HFFc6 (cell line): ENCODE results near the gene DNAH2. TPM values are rescaled to one million over a fixed set of nuclear protein-coding genes. Genes with fewer than 3 reads are reported as not detected.

Experiments used
- DNase-seq: peaks from one replicate; pipeline ENCODE4 v3.0.0-alpha.2; 2018
- H3K27ac Mint-ChIP-seq: 2 replicates; pipeline ENCODE4 v1.8.0; 2020; ENCODE audit warnings: mild to moderate bottlenecking, mixed read lengths
- H3K27me3 Mint-ChIP-seq: 2 replicates; pipeline ENCODE4 v1.8.0; 2021; ENCODE audit warnings: mild to moderate bottlenecking, moderate library complexity, mixed read lengths; ENCODE audit not compliant: insufficient read depth
- H3K36me3 Mint-ChIP-seq: 2 replicates; pipeline ENCODE4 v1.8.0; 2021; ENCODE audit warnings: low read depth, mixed read lengths
- H3K4me1 Mint-ChIP-seq: 2 replicates; pipeline ENCODE4 v1.8.0; 2020; ENCODE audit warnings: low read depth, mixed read lengths
- H3K4me3 Mint-ChIP-seq: 2 replicates; pipeline ENCODE4 v1.8.0; 2020; ENCODE audit warnings: mild to moderate bottlenecking, moderate library complexity, mixed read lengths
- H3K9me3 Mint-ChIP-seq: 2 replicates; pipeline ENCODE4 v1.8.0; 2020; ENCODE audit warnings: mild to moderate bottlenecking, mixed read lengths
- total RNA-seq, 6 experiments: library from RNA; stranded (reverse); fragmentation: NEBNext Ultra II Directional; extraction: Animal tissue kit (Norgen Biotek cat#: 25700); gene quantifications; 2 replicates in 1 of 6; 3 replicates in 5 of 6; pipeline ENCODE4 v1.2.3, GENCODE V29; 2021
- TF ChIP-seq, protein P1 (sequence below): fragments of 200-600 bp; sonication (generic); IDR thresholded peaks from 2 replicates; pipeline ENCODE4 v1.5.0; 2021; ENCODE audit warnings: antibody characterized with exemption, mild to moderate bottlenecking

DNAH2 gene
- total RNA-seq, 6 experiments from 2014 or later = not detected

DNA sequence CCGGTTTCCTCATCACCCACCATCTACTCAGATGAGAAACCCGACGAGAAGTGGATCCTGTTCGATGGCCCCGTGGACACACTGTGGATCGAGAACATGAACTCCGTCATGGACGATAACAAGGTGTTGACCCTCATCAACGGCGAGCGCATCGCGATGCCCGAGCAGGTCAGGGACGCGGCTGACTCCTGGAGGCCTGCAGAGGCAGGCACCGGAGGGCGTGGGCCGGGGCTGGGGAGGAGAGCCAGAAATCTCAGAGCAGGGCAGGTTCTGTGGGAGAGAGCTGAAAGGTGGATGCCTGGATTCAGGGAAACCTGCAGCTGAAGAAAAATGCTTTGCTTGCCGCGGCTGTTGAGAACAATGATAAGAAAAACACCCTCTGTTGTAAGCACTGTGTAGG lies 69.3 kb downstream of the DNAH2 start:
- H3K36me3 Mint-ChIP-seq = no peaks in the 10 kb centered on the region
- TF ChIP-seq, protein P1, sequence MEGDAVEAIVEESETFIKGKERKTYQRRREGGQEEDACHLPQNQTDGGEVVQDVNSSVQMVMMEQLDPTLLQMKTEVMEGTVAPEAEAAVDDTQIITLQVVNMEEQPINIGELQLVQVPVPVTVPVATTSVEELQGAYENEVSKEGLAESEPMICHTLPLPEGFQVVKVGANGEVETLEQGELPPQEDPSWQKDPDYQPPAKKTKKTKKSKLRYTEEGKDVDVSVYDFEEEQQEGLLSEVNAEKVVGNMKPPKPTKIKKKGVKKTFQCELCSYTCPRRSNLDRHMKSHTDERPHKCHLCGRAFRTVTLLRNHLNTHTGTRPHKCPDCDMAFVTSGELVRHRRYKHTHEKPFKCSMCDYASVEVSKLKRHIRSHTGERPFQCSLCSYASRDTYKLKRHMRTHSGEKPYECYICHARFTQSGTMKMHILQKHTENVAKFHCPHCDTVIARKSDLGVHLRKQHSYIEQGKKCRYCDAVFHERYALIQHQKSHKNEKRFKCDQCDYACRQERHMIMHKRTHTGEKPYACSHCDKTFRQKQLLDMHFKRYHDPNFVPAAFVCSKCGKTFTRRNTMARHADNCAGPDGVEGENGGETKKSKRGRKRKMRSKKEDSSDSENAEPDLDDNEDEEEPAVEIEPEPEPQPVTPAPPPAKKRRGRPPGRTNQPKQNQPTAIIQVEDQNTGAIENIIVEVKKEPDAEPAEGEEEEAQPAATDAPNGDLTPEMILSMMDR = no peak
- H3K4me3 Mint-ChIP-seq = no peak overlapping the region
- no peak overlapping the region for H3K27ac Mint-ChIP-seq
- DNase-seq = no peak
- H3K4me1 Mint-ChIP-seq = no peaks in the 10 kb centered on the region
- no peaks in the 10 kb centered on the region for H3K9me3 Mint-ChIP-seq
- H3K27me3 Mint-ChIP-seq = peaks cover 20% of the 10 kb centered on the region

DNA sequence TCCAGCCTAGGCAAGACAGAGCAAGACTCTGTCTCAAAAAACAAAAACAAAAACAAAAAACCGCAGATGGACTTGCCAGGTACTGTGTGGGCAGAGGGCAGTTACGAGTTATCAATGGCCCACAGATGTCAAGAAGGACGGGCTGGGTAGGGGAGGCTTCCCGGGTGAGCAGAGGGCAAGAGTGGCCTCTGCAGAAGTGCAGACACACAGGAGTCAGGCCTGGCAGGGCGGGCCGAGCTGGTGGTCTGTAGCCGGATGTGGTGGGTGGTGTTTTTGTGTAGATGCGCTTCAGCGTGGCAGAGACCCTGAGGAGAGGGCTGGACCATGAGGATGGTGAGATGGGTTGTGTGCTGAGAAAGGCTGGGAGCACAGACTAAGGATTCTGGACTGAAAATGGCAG lies 71.6 kb downstream of the DNAH2 start:
- Mint-ChIP-seq H3K4me1 (no peaks in the 10 kb centered on the region), H3K4me3 (no peak overlapping the region)
- TF ChIP-seq, protein P1 = no peak

DNA sequence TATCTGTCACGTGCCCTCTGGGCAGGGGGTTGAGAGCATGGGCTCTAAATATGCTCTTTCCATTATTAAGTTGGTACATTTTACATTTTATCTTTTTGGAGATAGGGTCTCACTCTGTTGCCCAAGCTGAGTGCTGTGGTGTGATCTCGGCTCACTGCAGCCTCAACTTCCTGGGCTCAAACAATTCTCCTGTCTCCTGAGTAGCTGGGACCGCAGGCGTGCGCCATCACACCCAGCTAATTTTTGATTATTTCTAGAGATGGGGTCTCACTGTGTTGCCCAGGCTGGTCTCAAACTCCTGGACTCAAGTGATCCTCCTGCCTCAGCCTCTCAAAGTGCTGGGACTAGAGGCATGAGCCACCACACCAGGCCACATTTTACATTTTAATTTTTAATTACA lies 72.6 kb downstream of the DNAH2 start:
- Mint-ChIP-seq H3K4me3 (no peak overlapping the region), H3K27ac (no peak overlapping the region), H3K9me3 (no peaks in the 10 kb centered on the region), H3K27me3 (peaks cover 19% of the 10 kb centered on the region), H3K4me1 (no peaks in the 10 kb centered on the region), H3K36me3 (no peaks in the 10 kb centered on the region)
- TF ChIP-seq, protein P1 = no peak
- no peak for DNase-seq

More for the DNA sequence above, 71.6 kb downstream of the DNAH2 start:
- Mint-ChIP-seq H3K27me3 (peaks cover 16% of the 10 kb centered on the region), H3K36me3 (no peaks in the 10 kb centered on the region), H3K27ac (no peak overlapping the region), H3K9me3 (no peaks in the 10 kb centered on the region)
- DNase-seq = no peak

DNA sequence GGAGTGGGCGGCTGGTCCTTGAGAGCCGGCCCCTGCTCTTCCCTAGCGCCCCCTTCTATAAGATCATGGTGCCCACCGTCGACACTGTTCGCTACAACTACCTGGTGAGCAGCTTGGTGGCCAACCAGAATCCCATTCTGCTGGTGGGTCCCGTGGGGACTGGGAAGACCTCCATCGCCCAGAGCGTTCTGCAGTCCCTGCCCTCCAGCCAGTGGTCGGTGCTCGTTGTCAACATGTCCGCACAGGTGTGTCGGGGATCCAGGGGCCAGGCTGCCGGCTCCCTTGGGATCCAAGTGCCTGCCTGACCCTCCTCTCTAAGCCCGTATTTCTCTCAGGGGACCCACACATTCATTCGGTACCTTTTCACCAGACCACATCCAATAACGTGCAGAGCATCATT lies 75.1 kb downstream of the DNAH2 start:
- TF ChIP-seq, protein P1 = no peak
- Mint-ChIP-seq H3K9me3 (no peaks in the 10 kb centered on the region), H3K27ac (no peak overlapping the region), H3K36me3 (no peaks in the 10 kb centered on the region), H3K27me3 (peaks cover 14% of the 10 kb centered on the region), H3K4me1 (no peaks in the 10 kb centered on the region), H3K4me3 (no peak overlapping the region)
- no peak for DNase-seq

DNA sequence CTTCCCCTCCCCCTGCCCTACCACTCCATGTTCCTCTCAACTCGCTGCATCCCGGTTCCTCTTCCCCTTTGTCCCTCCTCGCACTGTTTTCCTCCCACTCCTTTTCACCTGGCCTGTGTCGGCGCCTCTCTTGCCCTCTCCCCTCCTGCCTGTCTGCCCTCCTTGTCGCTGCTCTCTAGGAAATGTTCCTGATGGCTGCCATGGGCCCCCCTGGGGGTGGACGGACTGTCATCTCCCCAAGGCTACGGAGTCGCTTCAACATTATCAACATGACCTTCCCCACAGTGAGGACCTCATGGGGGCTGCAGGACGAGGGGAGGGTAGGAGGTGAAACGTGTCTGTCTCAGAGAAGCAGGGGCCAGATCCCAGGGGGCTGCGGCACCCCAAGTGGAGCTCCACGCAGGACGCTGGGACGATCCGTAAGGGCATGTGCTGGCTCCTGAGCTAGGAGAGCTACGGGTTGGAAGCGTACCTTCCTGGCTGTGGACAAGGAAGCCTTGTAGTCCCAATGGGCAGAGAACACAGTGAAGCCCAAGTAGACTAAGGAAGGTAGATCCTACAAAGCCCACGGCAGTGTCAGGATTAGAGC lies 76.6 kb downstream of the DNAH2 start:
- Mint-ChIP-seq H3K36me3 (no peaks in the 10 kb centered on the region), H3K9me3 (no peaks in the 10 kb centered on the region), H3K4me1 (no peaks in the 10 kb centered on the region), H3K4me3 (no peak overlapping the region), H3K27me3 (peaks cover 19% of the 10 kb centered on the region), H3K27ac (no peak overlapping the region)
- TF ChIP-seq, protein P1 = no peak
- DNase-seq = no peak

DNA sequence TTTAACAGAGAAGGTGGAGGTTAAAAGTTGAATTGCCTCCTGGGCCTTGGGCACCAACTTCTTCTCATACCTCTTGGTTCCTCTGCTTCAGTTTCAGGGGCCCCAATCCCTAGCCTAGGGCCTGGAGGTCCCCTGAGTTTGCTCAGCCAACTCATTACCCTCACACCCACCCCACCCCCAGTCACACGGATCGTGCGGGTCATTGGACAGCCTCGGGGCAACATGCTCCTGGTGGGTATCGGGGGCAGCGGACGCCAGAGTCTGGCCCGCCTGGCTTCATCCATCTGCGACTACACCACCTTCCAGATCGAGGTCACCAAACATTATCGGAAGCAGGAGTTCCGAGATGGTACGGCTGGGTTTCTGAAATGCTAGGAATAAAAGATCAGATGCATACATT lies 80.4 kb downstream of the DNAH2 start:
- Mint-ChIP-seq H3K36me3 (no peaks in the 10 kb centered on the region), H3K4me1 (no peaks in the 10 kb centered on the region), H3K9me3 (no peaks in the 10 kb centered on the region), H3K27me3 (peaks cover 31% of the 10 kb centered on the region), H3K27ac (no peak overlapping the region), H3K4me3 (no peak overlapping the region)
- TF ChIP-seq, protein P1 = no peak
- DNase-seq = no peak
